ENCODE measurements around the gene SMIM44. TPM values are rescaled to one million over a fixed set of nuclear protein-coding genes. Genes with fewer than 3 reads are reported as not detected.

SMIM44 gene
- total and polyA plus RNA-seq, 2 donors (not counting 1 experiment from before 2014, with no cell fraction given): not detected

DNA sequence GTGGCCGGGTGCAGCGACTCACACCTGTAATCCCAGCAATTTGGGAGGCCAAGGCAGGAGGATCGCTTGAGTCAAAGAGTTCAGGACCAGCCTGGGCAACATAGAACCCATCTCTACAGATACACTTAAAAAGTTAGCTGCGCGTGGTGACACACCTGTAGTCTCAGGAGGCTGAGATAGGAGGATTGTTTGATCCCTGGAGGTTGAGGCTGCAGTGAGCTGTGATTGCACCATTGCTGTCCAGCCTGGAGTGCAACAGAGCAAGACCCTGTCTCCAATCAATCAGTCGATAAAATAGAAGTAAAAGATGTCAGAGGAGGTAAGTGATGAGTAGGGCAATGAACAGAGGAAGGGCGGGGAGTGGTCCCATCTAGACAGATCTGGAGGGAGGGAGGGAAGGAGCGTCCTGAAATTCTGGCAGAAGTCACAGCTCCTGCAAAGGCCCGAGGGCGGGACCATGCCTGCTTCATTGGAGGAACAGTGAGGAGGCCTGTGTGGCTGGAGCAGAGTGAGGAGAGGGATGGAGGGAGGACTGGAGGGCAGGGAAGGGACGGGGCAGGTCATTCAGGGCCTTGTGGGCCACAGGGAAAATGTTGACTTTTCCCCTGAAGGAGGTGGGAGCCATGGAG, 12.6 kb downstream of the SMIM44 start:
- DNase-seq (ENCODE audit: low read depth in 2 of 2): no peak
- no peaks in the 10 kb centered on the region for H3K79me2 ChIP-seq (ENCODE audit: control insufficient read depth, insufficient read depth, low read length)
- no peaks in the 10 kb centered on the region for H3K27me3 ChIP-seq (ENCODE audit: control insufficient read depth, insufficient read depth, low read length)
- TF ChIP-seq, protein P1, sequence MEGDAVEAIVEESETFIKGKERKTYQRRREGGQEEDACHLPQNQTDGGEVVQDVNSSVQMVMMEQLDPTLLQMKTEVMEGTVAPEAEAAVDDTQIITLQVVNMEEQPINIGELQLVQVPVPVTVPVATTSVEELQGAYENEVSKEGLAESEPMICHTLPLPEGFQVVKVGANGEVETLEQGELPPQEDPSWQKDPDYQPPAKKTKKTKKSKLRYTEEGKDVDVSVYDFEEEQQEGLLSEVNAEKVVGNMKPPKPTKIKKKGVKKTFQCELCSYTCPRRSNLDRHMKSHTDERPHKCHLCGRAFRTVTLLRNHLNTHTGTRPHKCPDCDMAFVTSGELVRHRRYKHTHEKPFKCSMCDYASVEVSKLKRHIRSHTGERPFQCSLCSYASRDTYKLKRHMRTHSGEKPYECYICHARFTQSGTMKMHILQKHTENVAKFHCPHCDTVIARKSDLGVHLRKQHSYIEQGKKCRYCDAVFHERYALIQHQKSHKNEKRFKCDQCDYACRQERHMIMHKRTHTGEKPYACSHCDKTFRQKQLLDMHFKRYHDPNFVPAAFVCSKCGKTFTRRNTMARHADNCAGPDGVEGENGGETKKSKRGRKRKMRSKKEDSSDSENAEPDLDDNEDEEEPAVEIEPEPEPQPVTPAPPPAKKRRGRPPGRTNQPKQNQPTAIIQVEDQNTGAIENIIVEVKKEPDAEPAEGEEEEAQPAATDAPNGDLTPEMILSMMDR (conservative IDR thresholded peaks at IDR 0.05 in 1 of 2, IDR thresholded peaks at IDR 0.05 in 1 of 2; ENCODE audit: low read depth in 1 of 2, low read length in 2 of 2): no peak
- no peak for TF ChIP-seq EZH2 (IDR thresholded peaks at IDR 0.05; ENCODE audit: low read length, missing control alignments)
- no peak overlapping the region for H3K27ac ChIP-seq (ENCODE audit: insufficient read depth, low read length)
- H3K4me3 ChIP-seq (replicated peaks in 1 of 4; ENCODE audit: control extremely low read depth in 1 of 4, insufficient read depth in 1 of 4, low read depth in 3 of 4, low read length in 4 of 4): no peak overlapping the region
- no peak overlapping the region for H3K9ac ChIP-seq (ENCODE audit: insufficient read depth, low read length)
- peaks cover 3% of the 10 kb centered on the region for H3K4me1 ChIP-seq (ENCODE audit: control insufficient read depth, extremely low read depth, insufficient read depth, low read length)
- no peak overlapping the region for H2AFZ ChIP-seq (ENCODE audit: low read length)
- H3K36me3 ChIP-seq (ENCODE audit: control insufficient read depth, insufficient read depth, low read length): no peaks in the 10 kb centered on the region
- no peaks in the 10 kb centered on the region for H4K20me1 ChIP-seq (ENCODE audit: control insufficient read depth, extremely low read depth, insufficient read depth, low read length)
- no peaks in the 10 kb centered on the region for H3K9me3 ChIP-seq (ENCODE audit: control insufficient read depth, insufficient read depth, low read depth, low read length)
- H3K4me2 ChIP-seq (ENCODE audit: extremely low read depth, insufficient read depth, low read length): no peak overlapping the region

DNA sequence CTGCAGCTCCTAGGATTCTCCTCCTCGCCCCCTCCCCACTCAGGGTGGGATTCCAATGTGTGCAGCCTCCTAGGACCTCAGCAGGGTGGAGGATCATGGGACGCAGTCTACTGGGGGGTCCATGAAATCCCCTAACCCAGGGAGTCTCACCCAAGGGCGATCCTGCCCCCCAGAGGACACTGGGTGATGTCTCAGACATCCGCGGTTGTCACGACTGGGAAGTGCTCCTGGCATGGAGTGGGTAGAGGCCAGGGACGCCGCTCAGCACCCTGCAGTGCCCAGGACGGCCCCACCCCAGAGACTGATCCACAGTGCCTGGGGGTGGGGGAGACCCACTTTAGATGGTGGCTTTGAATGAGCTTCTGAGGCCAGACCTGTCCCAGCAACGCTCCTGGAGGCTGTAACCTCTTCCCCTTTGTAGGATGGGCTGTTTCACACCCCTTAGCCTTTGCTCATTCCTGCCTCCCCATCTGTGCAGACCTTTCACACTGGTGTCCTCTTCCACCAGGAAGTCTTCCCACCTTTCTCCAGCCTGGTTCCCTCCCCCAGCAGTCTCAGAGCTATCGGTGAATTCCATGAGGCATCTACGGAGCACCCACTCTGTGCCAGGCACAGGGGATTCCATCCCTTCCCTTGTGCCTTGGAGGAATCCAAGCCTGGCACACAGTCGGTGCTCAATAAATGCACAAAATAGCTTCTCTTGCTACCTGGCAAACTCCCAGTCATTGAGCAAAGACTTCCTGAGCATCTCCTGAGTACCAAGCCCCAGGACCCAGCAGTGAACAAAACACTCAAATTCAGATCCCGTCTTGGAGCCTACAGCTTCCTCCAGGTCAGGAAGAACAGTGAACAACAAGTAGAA, 13.4 kb downstream of the SMIM44 start:
- Histone ChIP-seq H2AFZ (ENCODE audit: low read length) (no peak overlapping the region), H3K4me2 (ENCODE audit: extremely low read depth, insufficient read depth, low read length) (no peak overlapping the region), H3K9me3 (ENCODE audit: control insufficient read depth, insufficient read depth, low read depth, low read length) (no peaks in the 10 kb centered on the region), H3K27ac (ENCODE audit: insufficient read depth, low read length) (no peak overlapping the region), H4K20me1 (ENCODE audit: control insufficient read depth, extremely low read depth, insufficient read depth, low read length) (no peaks in the 10 kb centered on the region), H3K9ac (ENCODE audit: insufficient read depth, low read length) (no peak overlapping the region), H3K4me3 (replicated peaks in 1 of 4; ENCODE audit: control extremely low read depth in 1 of 4, insufficient read depth in 1 of 4, low read depth in 3 of 4, low read length in 4 of 4) (no peak overlapping the region), H3K4me1 (ENCODE audit: control insufficient read depth, extremely low read depth, insufficient read depth, low read length) (peaks cover 3% of the 10 kb centered on the region), H3K36me3 (ENCODE audit: control insufficient read depth, insufficient read depth, low read length) (peaks cover 2% of the 10 kb centered on the region), H3K79me2 (ENCODE audit: control insufficient read depth, insufficient read depth, low read length) (no peaks in the 10 kb centered on the region), H3K27me3 (ENCODE audit: control insufficient read depth, insufficient read depth, low read length) (no peaks in the 10 kb centered on the region)
- no peak for TF ChIP-seq EZH2 (IDR thresholded peaks at IDR 0.05; ENCODE audit: low read length, missing control alignments)
- TF ChIP-seq, protein P1 (conservative IDR thresholded peaks at IDR 0.05 in 1 of 2, IDR thresholded peaks at IDR 0.05 in 1 of 2; ENCODE audit: low read depth in 1 of 2, low read length in 2 of 2): peak in 1 of 2 donors; percentile 12
- DNase-seq (ENCODE audit: low read depth in 2 of 2): no peak

DNA sequence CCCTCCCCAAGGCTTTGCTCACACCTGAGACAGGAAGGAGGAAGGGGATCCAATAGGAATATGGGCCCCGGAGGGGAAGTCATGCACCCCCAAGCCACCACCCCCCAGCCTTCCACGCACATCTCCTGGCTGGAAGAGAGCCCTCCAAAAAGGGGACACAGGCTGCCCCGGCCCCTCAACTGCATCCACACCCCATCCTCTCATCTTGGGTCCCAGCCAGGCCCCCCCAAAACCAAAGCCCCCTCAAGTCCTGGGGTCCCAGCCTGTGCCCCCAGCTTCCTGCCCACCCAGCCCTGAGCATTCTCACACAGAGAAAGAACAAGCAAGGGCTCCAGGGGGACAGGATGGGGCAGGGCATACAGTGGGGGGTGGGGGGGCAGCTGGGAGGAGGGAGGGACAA, 15.0 kb downstream of the SMIM44 start:
- no peaks in the 10 kb centered on the region for H3K27me3 ChIP-seq (ENCODE audit: control insufficient read depth, insufficient read depth, low read length)
- no peak overlapping the region for H3K27ac ChIP-seq (ENCODE audit: insufficient read depth, low read length)
- no peak overlapping the region for H3K9ac ChIP-seq (ENCODE audit: insufficient read depth, low read length)
- no peak for DNase-seq (ENCODE audit: low read depth in 2 of 2)
- H4K20me1 ChIP-seq (ENCODE audit: control insufficient read depth, extremely low read depth, insufficient read depth, low read length): no peaks in the 10 kb centered on the region
- no peaks in the 10 kb centered on the region for H3K9me3 ChIP-seq (ENCODE audit: control insufficient read depth, insufficient read depth, low read depth, low read length)
- H3K4me1 ChIP-seq (ENCODE audit: control insufficient read depth, extremely low read depth, insufficient read depth, low read length): peaks cover 3% of the 10 kb centered on the region
- H3K79me2 ChIP-seq (ENCODE audit: control insufficient read depth, insufficient read depth, low read length): no peaks in the 10 kb centered on the region
- H3K4me2 ChIP-seq (ENCODE audit: extremely low read depth, insufficient read depth, low read length): no peak overlapping the region
- H3K36me3 ChIP-seq (ENCODE audit: control insufficient read depth, insufficient read depth, low read length): peaks cover 2% of the 10 kb centered on the region
- no peak overlapping the region for H3K4me3 ChIP-seq (replicated peaks in 1 of 4; ENCODE audit: control extremely low read depth in 1 of 4, insufficient read depth in 1 of 4, low read depth in 3 of 4, low read length in 4 of 4)
- no peak for TF ChIP-seq EZH2 (IDR thresholded peaks at IDR 0.05; ENCODE audit: low read length, missing control alignments)
- TF ChIP-seq, protein P1 (conservative IDR thresholded peaks at IDR 0.05 in 1 of 2, IDR thresholded peaks at IDR 0.05 in 1 of 2; ENCODE audit: low read depth in 1 of 2, low read length in 2 of 2): no peak
- H2AFZ ChIP-seq (ENCODE audit: low read length): no peak overlapping the region
